GM12878 (cell line): ENCODE data around the gene CCDC9B. TPM values are rescaled to one million over a fixed set of nuclear protein-coding genes. Genes with fewer than 3 reads are reported as not detected.

Experiments used
- ATAC-seq: fragments of 200-7000 bp; cut with Tn5 transposase; 3 replicates; pipeline ENCODE4 v1.9.1; 2020; ENCODE audit warnings: mild to moderate bottlenecking, moderate library complexity
- BruUV-seq: library from RNA; stranded (reverse); fragments of 400-500 nt; replicated peaks from 2 replicates; lab custom pipeline; 2021; lab: Mats Ljungman, UMichigan
- CTCF ChIA-PET: fragments of 300-600 bp; sonication (Branson Sonifier 250); formaldehyde crosslinking; extraction: SDS; loops from one replicate; lab custom pipeline; 2021; ENCODE audit warnings: inconsistent platforms; lab: Yijun Ruan, JAX
- POLR2A ChIA-PET: fragments of 350-600 bp; formaldehyde crosslinking; extraction: SDS; loops from one replicate; lab custom pipeline; 2021; ENCODE audit warnings: inconsistent platforms; lab: Charles Lee
- RAD21 ChIA-PET: fragments of 300-600 bp; sonication (Branson Sonifier 250); formaldehyde crosslinking; loops from one replicate; lab custom pipeline; 2023; ENCODE audit warnings: antibody characterized with exemption; ENCODE audit not compliant: unreplicated experiment; lab: Charles Lee
- SMC1A ChIA-PET: fragments of 300-600 bp; sonication (Branson Sonifier 250); formaldehyde crosslinking; loops from one replicate; lab custom pipeline; 2023; ENCODE audit not compliant: unreplicated experiment, uncharacterized antibody; lab: Charles Lee
- DNase-seq: peaks from one replicate; pipeline ENCODE4 v3.0.0-alpha.2; 2011; ENCODE audit warnings: low read depth, low spot score
- FAIRE-seq: peaks from 3 replicates; lab custom pipeline; 2011; peaks lifted over from hg19 to GRCh38; lab: Jason Lieb, UNC
- H2AFZ ChIP-seq: 2 replicates; pipeline ENCODE4 v1.6.0; 2011; ENCODE audit warnings: low read depth, low read length, control low read depth; ENCODE audit not compliant: control insufficient read depth
- H3K27ac ChIP-seq: 2 replicates; pipeline ENCODE4 v1.5.1; 2011; ENCODE audit warnings: control low read depth; ENCODE audit not compliant: control insufficient read depth, insufficient read depth
- H3K27me3 ChIP-seq, 2 experiments: replicated peaks in 1 of 2; 2 replicates each; pipeline versions ENCODE4 v1.6.0 to v1.6.1; 2011; ENCODE audit warnings: low read length in 1 of 2; ENCODE audit not compliant: control insufficient read depth in 2 of 2, insufficient read depth in 2 of 2
- H3K36me3 ChIP-seq, 2 experiments: 2 replicates each; pipeline ENCODE4 v1.5.1; 2011; ENCODE audit warnings: low read length in 1 of 2; ENCODE audit not compliant: control insufficient read depth in 2 of 2, insufficient read depth in 2 of 2
- H3K4me1 ChIP-seq: 2 replicates; pipeline ENCODE4 v1.6.1; 2011; ENCODE audit warnings: mild to moderate bottlenecking, low read length, moderate library complexity, mixed read lengths; ENCODE audit not compliant: control insufficient read depth, insufficient read depth
- H3K4me2 ChIP-seq: 2 replicates; pipeline ENCODE4 v1.6.0; 2011; ENCODE audit warnings: control low read depth; ENCODE audit not compliant: control insufficient read depth, insufficient read depth
- H3K4me3 ChIP-seq: fragments of 200-600 bp; sonication (generic); 2 replicates; pipeline ENCODE4 v1.5.1; 2016
- H3K79me2 ChIP-seq: 2 replicates; pipeline ENCODE4 v1.6.0; 2011; ENCODE audit warnings: low read length; ENCODE audit not compliant: control insufficient read depth, insufficient read depth
- H3K9ac ChIP-seq: 2 replicates; pipeline ENCODE4 v1.8.0; 2011; ENCODE audit warnings: low read length, control low read depth, mixed read lengths; ENCODE audit not compliant: control insufficient read depth, insufficient read depth
- H3K9me3 ChIP-seq: replicated peaks from 3 replicates; pipeline ENCODE4 v1.5.1; 2011; ENCODE audit warnings: mild to moderate bottlenecking, low read length; ENCODE audit not compliant: control insufficient read depth, insufficient read depth
- H4K20me1 ChIP-seq: 2 replicates; pipeline ENCODE4 v1.6.0; 2011; ENCODE audit not compliant: control insufficient read depth, insufficient read depth
- FOS ChIP-seq: IDR thresholded peaks from 3 replicates; pipeline ENCODE4 v1.6.1; 2011; ENCODE audit warnings: borderline replicate concordance; ENCODE audit not compliant: insufficient read length; ENCODE audit errors: extremely low read depth
- GATAD2B ChIP-seq: fragments of 450-650 bp; conservative IDR thresholded peaks from 2 replicates; pipeline ENCODE4 v1.6.1; 2017; ENCODE audit warnings: low read depth, mild to moderate bottlenecking, moderate library complexity
- MTA2 ChIP-seq: fragments of 450-650 bp; IDR thresholded peaks from 2 replicates; pipeline ENCODE4 v1.6.1; 2016; ENCODE audit warnings: low read depth, mild to moderate bottlenecking, moderate library complexity
- NFIC ChIP-seq: IDR thresholded peaks from 2 replicates; pipeline ENCODE4 v1.6.1; 2012; ENCODE audit warnings: low read depth, mild to moderate bottlenecking, inconsistent platforms, low read length, moderate library complexity
- NFYA ChIP-seq: IDR thresholded peaks from 2 replicates; pipeline ENCODE4 v1.6.1; 2011; ENCODE audit warnings: low read depth, mild to moderate bottlenecking, low read length, improper control_type of control experiment, borderline replicate concordance
- PAX5 ChIP-seq: IDR thresholded peaks from 2 replicates; pipeline ENCODE4 v1.6.1; 2011; ENCODE audit warnings: low read depth, low read length, borderline replicate concordance
- SREBF1 ChIP-seq: IDR thresholded peaks from 2 replicates; pipeline ENCODE4 v1.6.1; 2012; ENCODE audit warnings: mild to moderate bottlenecking, low read length
- TARDBP ChIP-seq: IDR thresholded peaks from 2 replicates; pipeline ENCODE4 v1.6.1; 2016; ENCODE audit warnings: borderline replicate concordance
- ZNF384 ChIP-seq: IDR thresholded peaks from 2 replicates; pipeline ENCODE4 v1.6.1; 2012; ENCODE audit warnings: low read depth, mild to moderate bottlenecking, low read length, improper control_type of control experiment, borderline replicate concordance
- WGBS: methylation state at CpG from one replicate; pipeline ENCODE4 v1.1.6; 2016; ENCODE audit warnings: low lambda C conversion rate; ENCODE audit not compliant: insufficient replicate concordance, insufficient coverage; ENCODE audit errors: missing lambda C conversion rate; 5-methylcytosine and 5-hydroxymethylcytosine counted together
- in situ Hi-C: fragments of 300-500 bp; cut with MboI; formaldehyde crosslinking; loops from 9 replicates; pipeline ENCODE4 v1.14.3; 2018; ENCODE audit warnings: mixed read lengths
- intact Hi-C: fragments of 100-400 bp; cut with micrococcal nuclease; formaldehyde crosslinking; loops from one replicate; pipeline ENCODE4 v1.14.2; 2022; ENCODE audit not compliant: unreplicated experiment
- polyA plus RNA-seq, 11 experiments: library from polyadenylated mRNA; depleted of rRNA in 4 of 11; unstranded in 6 of 11; stranded (reverse) in 5 of 11; fragments of >200 nt; fragmentation: Nextera tagmentation in 4 of 11; fragmentation: Illumina TruSeq in 1 of 11; extraction: Ambion mirVana in 4 of 11; extraction: Trizol in 1 of 11; gene quantifications; 1 replicate in 1 of 11; 2 replicates in 10 of 11; pipeline versions ENCODE4 v1.2.1 to v1.2.3, GENCODE V29; 2011 to 2016; ENCODE audit warnings: inconsistent platforms in 2 of 11, missing spikeins in 2 of 11, low read depth in 1 of 11
- total RNA-seq, 4 experiments: library from RNA; depleted of rRNA in 3 of 4; stranded (reverse); fragments of >200 nt in 3 of 4; fragmentation: Illumina TruSeq in 1 of 4; extraction: Trizol in 1 of 4; gene quantifications; 2 replicates each; pipeline versions ENCODE4 v1.2.1 to v1.2.3, GENCODE V29; 2013 to 2021
- TF ChIP-seq, protein P1 (sequence below): fragments of 450-650 bp; IDR thresholded peaks from 2 replicates; pipeline ENCODE4 v1.6.1; 2018; ENCODE audit warnings: borderline replicate concordance, mild to moderate bottlenecking; ENCODE audit not compliant: partially characterized antibody

CCDC9B gene
- total and polyA plus RNA-seq, 10 of the 15 experiments (the other 5 are each of a cell fraction or from before 2014, with no cell fraction given) = 0.01 to 0.08 (median 0.03) TPM; not detected in 6

DNA sequence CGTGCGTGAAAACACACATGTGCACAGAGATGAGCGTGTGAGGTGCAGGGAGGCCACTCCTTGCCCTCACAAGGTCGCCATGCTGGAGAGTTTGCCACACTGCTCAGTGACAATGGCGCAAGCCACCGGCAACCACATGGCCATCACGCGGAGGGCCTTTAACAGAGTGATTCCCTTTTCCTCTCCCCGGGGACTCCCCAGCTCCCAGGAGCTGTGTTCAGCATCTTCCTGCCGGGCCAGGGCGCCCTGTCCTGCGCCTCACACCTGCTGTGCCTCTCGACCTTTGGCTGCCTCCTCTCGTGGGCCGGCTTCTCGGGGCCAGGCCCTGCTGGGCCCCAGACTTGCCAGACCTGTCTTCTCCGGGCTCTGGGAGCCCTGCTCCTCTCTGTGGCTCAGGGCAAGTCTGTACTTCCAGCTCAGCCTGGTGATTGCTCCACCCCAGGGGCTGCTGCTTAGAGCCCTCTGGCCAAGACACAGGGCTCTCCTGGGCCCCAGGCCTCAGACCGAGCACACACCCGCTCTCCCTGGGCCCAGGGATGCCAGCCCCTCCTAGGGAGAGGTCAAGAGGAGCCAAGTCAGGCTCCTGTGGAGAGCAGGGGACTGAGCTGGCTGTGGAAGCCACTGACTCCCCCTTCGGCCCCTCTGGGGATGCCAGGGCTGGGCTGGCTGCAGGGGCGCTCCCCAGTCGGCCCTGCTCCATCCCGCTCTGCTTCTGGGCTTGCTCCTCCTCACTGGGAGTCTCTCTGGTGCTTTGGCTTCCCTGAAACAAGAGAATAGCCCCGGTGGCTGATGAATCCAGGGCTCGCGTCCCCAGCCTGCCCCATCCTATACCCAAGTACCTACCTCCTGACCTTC is 5.6 kb downstream of the CCDC9B start:
- no peak overlapping the region for H3K9ac ChIP-seq
- SMC1A ChIA-PET = interaction anchor here (1.5 to 3.8 kb wide), 2 partner anchors 14 to 17 kb away, joined by 6 to 42 read pairs; no protein-coding TSS in a partner anchor
- 79% methylated on average over 26 of the region's 26 CpGs for WGBS
- peaks cover 9% of the 10 kb centered on the region for H3K4me1 ChIP-seq
- no peaks in the 10 kb centered on the region for H3K79me2 ChIP-seq
- H3K27me3 ChIP-seq = no peaks in the 10 kb centered on the region; a peak in 1 of 4 replicates
- no peak for ATAC-seq
- no peak overlapping the region for H3K4me2 ChIP-seq
- TF ChIP-seq NFIC (no peak), MTA2 (no peak), TARDBP (no peak), GATAD2B (no peak), SREBF1 (no peak), PAX5 (no peak), ZNF384 (no peak), FOS (no peak), NFYA (no peak)
- TF ChIP-seq, protein P1, sequence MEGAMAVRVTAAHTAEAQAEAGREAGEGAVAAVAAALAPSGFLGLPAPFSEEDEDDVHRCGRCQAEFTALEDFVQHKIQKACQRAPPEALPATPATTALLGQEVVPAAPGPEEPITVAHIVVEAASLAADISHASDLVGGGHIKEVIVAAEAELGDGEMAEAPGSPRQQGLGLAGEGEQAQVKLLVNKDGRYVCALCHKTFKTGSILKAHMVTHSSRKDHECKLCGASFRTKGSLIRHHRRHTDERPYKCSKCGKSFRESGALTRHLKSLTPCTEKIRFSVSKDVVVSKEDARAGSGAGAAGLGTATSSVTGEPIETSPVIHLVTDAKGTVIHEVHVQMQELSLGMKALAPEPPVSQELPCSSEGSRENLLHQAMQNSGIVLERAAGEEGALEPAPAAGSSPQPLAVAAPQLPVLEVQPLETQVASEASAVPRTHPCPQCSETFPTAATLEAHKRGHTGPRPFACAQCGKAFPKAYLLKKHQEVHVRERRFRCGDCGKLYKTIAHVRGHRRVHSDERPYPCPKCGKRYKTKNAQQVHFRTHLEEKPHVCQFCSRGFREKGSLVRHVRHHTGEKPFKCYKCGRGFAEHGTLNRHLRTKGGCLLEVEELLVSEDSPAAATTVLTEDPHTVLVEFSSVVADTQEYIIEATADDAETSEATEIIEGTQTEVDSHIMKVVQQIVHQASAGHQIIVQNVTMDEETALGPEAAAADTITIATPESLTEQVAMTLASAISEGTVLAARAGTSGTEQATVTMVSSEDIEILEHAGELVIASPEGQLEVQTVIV = no peak
- CTCF ChIA-PET = interaction anchor here (1.2 to 13.7 kb wide), 8 partner anchors 8 to 117 kb away, joined by 3 to 336 read pairs (median 8); partner anchors contain the start of genes INAFM2 and PLCB2
- in situ Hi-C loops = no loop called here
- intact Hi-C loops = no loop called here
- no peak for DNase-seq
- no TSS peak for BruUV-seq
- RAD21 ChIA-PET = interaction anchor here (1.0 to 1.5 kb wide), 3 partner anchors 12 to 56 kb away, joined by 3 to 4 read pairs (median 4); partner anchors contain the start of gene INAFM2
- H4K20me1 ChIP-seq = no peaks in the 10 kb centered on the region
- H3K27ac ChIP-seq = no peak overlapping the region
- H2AFZ ChIP-seq = no peak overlapping the region
- no peaks in the 10 kb centered on the region for H3K36me3 ChIP-seq
- no peak for FAIRE-seq
- POLR2A ChIA-PET = no interaction called here
- no peaks in the 10 kb centered on the region for H3K9me3 ChIP-seq
- no peak overlapping the region for H3K4me3 ChIP-seq
